A673 (cell line): ENCODE results near the gene DDAH1.

Experiments used
- EZH2 ChIP-seq: fragments of 200-600 bp; sonication (generic); IDR thresholded peaks from 2 replicates; pipeline ENCODE4 v1.6.1; 2017; ENCODE audit warnings: borderline replicate concordance, low read depth, mild to moderate bottlenecking, mixed read lengths, antibody characterized with exemption, low read length; ENCODE audit not compliant: poor library complexity, severe bottlenecking
- TF ChIP-seq, protein P1 (sequence below): fragments of 300-800, 200-600 bp; sonication (generic); conservative IDR thresholded peaks from 2 replicates; pipeline ENCODE4 v1.5.1; 2017; ENCODE audit warnings: low read depth, mild to moderate bottlenecking, antibody characterized with exemption, low read length, moderate library complexity, mixed read lengths

DNA sequence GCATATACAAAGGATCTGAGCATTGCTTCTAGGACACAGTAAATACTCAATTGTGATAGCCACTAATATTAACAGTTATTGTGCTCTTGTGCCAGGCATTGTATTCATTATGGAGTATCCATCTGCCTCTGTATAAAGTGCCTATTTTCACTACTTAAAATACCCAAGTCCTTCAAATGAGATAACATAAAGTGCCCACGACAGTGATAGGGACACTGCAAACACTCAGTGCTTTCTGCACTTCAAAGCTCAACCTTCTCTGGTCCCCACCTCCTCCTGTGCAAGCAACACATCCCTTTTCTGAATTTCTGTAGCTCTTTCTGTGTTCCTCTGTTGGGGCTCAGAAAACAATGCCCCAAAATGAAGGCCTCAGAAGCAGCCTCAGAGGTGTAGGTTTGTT is 6.6 kb upstream of the DDAH1 start:
- TF ChIP-seq, protein P1, sequence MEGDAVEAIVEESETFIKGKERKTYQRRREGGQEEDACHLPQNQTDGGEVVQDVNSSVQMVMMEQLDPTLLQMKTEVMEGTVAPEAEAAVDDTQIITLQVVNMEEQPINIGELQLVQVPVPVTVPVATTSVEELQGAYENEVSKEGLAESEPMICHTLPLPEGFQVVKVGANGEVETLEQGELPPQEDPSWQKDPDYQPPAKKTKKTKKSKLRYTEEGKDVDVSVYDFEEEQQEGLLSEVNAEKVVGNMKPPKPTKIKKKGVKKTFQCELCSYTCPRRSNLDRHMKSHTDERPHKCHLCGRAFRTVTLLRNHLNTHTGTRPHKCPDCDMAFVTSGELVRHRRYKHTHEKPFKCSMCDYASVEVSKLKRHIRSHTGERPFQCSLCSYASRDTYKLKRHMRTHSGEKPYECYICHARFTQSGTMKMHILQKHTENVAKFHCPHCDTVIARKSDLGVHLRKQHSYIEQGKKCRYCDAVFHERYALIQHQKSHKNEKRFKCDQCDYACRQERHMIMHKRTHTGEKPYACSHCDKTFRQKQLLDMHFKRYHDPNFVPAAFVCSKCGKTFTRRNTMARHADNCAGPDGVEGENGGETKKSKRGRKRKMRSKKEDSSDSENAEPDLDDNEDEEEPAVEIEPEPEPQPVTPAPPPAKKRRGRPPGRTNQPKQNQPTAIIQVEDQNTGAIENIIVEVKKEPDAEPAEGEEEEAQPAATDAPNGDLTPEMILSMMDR: no peak
- TF ChIP-seq EZH2: no peak
